Astrocyte (in vitro differentiated cells and primary cell): ENCODE data around the gene PPP6R3. TPM values are rescaled to one million over a fixed set of nuclear protein-coding genes. Genes with fewer than 3 reads are reported as not detected.
"Not testable (repeated sequence)": the region's sequence is repeated elsewhere in the genome, so short reads cannot be mapped to it uniquely, and the experiment has no call there.

Experiments
- DNase-seq: peaks from one replicate; pipeline ENCODE4 v3.0.0-alpha.2; 2010; ENCODE audit warnings: low read depth
- FAIRE-seq: peaks from 2 replicates; lab custom pipeline; 2011; peaks lifted over from hg19 to GRCh38; lab: Jason Lieb, UNC
- H2AFZ ChIP-seq: 2 replicates; pipeline ENCODE4 v1.6.0; 2012; ENCODE audit warnings: low read depth, low read length, inconsistent platforms
- H3K27ac ChIP-seq: 2 replicates; pipeline ENCODE4 v1.5.1; 2011; ENCODE audit warnings: low read depth, low read length, inconsistent platforms
- H3K27me3 ChIP-seq: 2 replicates; pipeline ENCODE4 v1.6.0; 2011; ENCODE audit warnings: low read length, inconsistent platforms; ENCODE audit not compliant: insufficient read depth
- H3K36me3 ChIP-seq: 2 replicates; pipeline ENCODE4 v1.5.1; 2011; ENCODE audit warnings: low read length, inconsistent platforms; ENCODE audit not compliant: insufficient read depth
- H3K4me1 ChIP-seq: 2 replicates; pipeline ENCODE4 v1.5.1; 2011; ENCODE audit warnings: low read length, inconsistent platforms; ENCODE audit not compliant: insufficient read depth
- H3K4me2 ChIP-seq: 2 replicates; pipeline ENCODE4 v1.6.0; 2012; ENCODE audit warnings: low read length, inconsistent platforms
- H3K4me3 ChIP-seq: 2 replicates; pipeline ENCODE4 v1.5.1; 2011; ENCODE audit warnings: low read depth, mild to moderate bottlenecking, low read length, inconsistent platforms; ENCODE audit not compliant: insufficient read depth
- H3K79me2 ChIP-seq: 2 replicates; pipeline ENCODE4 v1.6.0; 2012; ENCODE audit warnings: mild to moderate bottlenecking, low read length, inconsistent platforms; ENCODE audit not compliant: insufficient read depth
- H3K9ac ChIP-seq: 2 replicates; pipeline ENCODE4 v1.6.0; 2012; ENCODE audit warnings: mild to moderate bottlenecking, low read length, inconsistent platforms
- H3K9me3 ChIP-seq: 2 replicates; pipeline ENCODE4 v1.5.1; 2012; ENCODE audit warnings: low read depth, mild to moderate bottlenecking, low read length, inconsistent platforms; ENCODE audit not compliant: insufficient read depth
- H4K20me1 ChIP-seq: 2 replicates; pipeline ENCODE4 v1.6.0; 2012; ENCODE audit warnings: low read length, inconsistent platforms; ENCODE audit not compliant: insufficient read depth
- H3K27ac Mint-ChIP-seq: one replicate; pipeline ENCODE4 v1.8.0; 2021; ENCODE audit warnings: mild to moderate bottlenecking, mixed read lengths; ENCODE audit not compliant: unreplicated experiment
- H3K27me3 Mint-ChIP-seq: one replicate; pipeline ENCODE4 v1.8.0; 2021; ENCODE audit warnings: low read depth, mixed read lengths; ENCODE audit not compliant: unreplicated experiment
- H3K36me3 Mint-ChIP-seq: one replicate; pipeline ENCODE4 v1.8.0; 2021; ENCODE audit warnings: low read depth, mixed read lengths; ENCODE audit not compliant: unreplicated experiment
- H3K4me1 Mint-ChIP-seq: one replicate; pipeline ENCODE4 v1.8.0; 2021; ENCODE audit warnings: low read depth, mixed read lengths; ENCODE audit not compliant: unreplicated experiment
- H3K4me3 Mint-ChIP-seq: one replicate; pipeline ENCODE4 v1.8.0; 2021; ENCODE audit warnings: mild to moderate bottlenecking, moderate library complexity, mixed read lengths; ENCODE audit not compliant: unreplicated experiment
- H3K9me3 Mint-ChIP-seq: one replicate; pipeline ENCODE4 v1.8.0; 2021; ENCODE audit warnings: mild to moderate bottlenecking, mixed read lengths; ENCODE audit not compliant: unreplicated experiment
- CTCF ChIP-seq: IDR thresholded peaks from 2 replicates; pipeline ENCODE4 v1.5.1; 2011; ENCODE audit warnings: low read depth, mild to moderate bottlenecking, inconsistent platforms, low read length, moderate library complexity; ENCODE audit not compliant: insufficient read depth
- EZH2 ChIP-seq: IDR thresholded peaks from 2 replicates; pipeline ENCODE4 v1.6.1; 2012; ENCODE audit warnings: mild to moderate bottlenecking, low read length, inconsistent platforms; ENCODE audit not compliant: insufficient read depth
- total RNA-seq: library from RNA; stranded (reverse); gene quantifications from 2 replicates; pipeline ENCODE4 v1.2.1, GENCODE V29; 2021

PPP6R3 gene
- total RNA-seq, 1 donor from 2014 or later: 97.8 TPM

GRCh38 chr11:68635883-68636282 lies 175.3 kb downstream of the PPP6R3 start:
- not testable (repeated sequence) for H3K9me3 Mint-ChIP-seq, FAIRE-seq, H3K9ac ChIP-seq, H3K4me1 ChIP-seq, DNase-seq, H3K4me2 ChIP-seq, H3K36me3 ChIP-seq, H4K20me1 ChIP-seq, H2AFZ ChIP-seq, H3K79me2 ChIP-seq, H3K4me3 Mint-ChIP-seq, H3K27me3 ChIP-seq, H3K9me3 ChIP-seq, H3K27ac Mint-ChIP-seq, H3K4me1 Mint-ChIP-seq, H3K36me3 Mint-ChIP-seq, H3K4me3 ChIP-seq, H3K27ac ChIP-seq
- peaks cover 53% of the 10 kb centered on the region for H3K27me3 Mint-ChIP-seq

GRCh38 chr11:68639322-68639721 lies 178.8 kb downstream of the PPP6R3 start:
- not testable (repeated sequence) for H3K27ac Mint-ChIP-seq, H3K36me3 ChIP-seq, H3K4me1 Mint-ChIP-seq, H4K20me1 ChIP-seq, DNase-seq, H3K79me2 ChIP-seq, H3K36me3 Mint-ChIP-seq, H3K4me3 ChIP-seq, H3K27ac ChIP-seq, H3K9me3 ChIP-seq, H2AFZ ChIP-seq, H3K4me3 Mint-ChIP-seq, H3K4me1 ChIP-seq, FAIRE-seq, H3K9ac ChIP-seq, H3K4me2 ChIP-seq, H3K9me3 Mint-ChIP-seq
- peaks cover 58% of the 10 kb centered on the region for H3K27me3 Mint-ChIP-seq
- H3K27me3 ChIP-seq: peaks cover 12% of the 10 kb centered on the region

- H3K36me3 Mint-ChIP-seq: no peaks in the 10 kb centered on the region
Observed at GRCh38 chr11:68641880-68642279, 181.3 kb downstream of the PPP6R3 start.

More at GRCh38 chr11:68641880-68642279, 181.3 kb downstream of the PPP6R3 start:
- Histone ChIP-seq H3K9me3 (no peaks in the 10 kb centered on the region), H3K4me2 (no peak overlapping the region), H3K4me3 (no peak overlapping the region), H3K4me1 (no peaks in the 10 kb centered on the region), H3K36me3 (no peaks in the 10 kb centered on the region), H2AFZ (no peak overlapping the region), H3K27me3 (peaks cover 18% of the 10 kb centered on the region), H4K20me1 (no peaks in the 10 kb centered on the region), H3K27ac (no peak overlapping the region), H3K9ac (no peak overlapping the region), H3K79me2 (no peaks in the 10 kb centered on the region)
- no peak for FAIRE-seq
- TF ChIP-seq EZH2: no peak
- no peak for TF ChIP-seq CTCF
- H3K4me1 Mint-ChIP-seq: no peaks in the 10 kb centered on the region
- no peak overlapping the region for H3K27ac Mint-ChIP-seq
- H3K27me3 Mint-ChIP-seq: peaks cover 37% of the 10 kb centered on the region
- no peak overlapping the region for H3K4me3 Mint-ChIP-seq
- no peak for DNase-seq
- peaks cover 3% of the 10 kb centered on the region for H3K9me3 Mint-ChIP-seq
